Measurements from ENCODE around the gene SAMD13. TPM values are rescaled to one million over a fixed set of nuclear protein-coding genes. Genes with fewer than 3 reads are reported as not detected.

SAMD13 gene
- total and polyA plus RNA-seq, 10 donors: 0.39 to 2.8 (median 1.5) TPM

DNA sequence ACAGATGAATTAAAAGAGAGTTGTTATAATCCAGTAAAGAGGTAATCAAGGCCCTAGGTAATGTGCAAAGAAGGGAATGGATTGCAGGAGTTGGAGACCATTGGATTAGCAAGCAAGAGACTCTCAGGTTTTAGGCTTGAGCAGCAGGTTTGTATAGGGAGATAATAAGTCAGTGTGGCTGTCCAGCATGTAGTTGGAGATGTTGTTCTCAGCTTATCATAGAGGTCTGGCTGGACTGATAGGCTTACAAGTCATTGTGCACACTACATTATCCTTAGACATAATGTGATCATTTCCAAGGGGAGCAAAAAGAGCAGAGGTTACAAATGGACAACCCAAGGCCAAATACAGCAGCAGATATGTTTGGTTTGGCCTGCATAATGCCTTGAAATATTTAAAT is 45.9 kb upstream of the SAMD13 start:
- intact Hi-C loops (cut with DNase I; ENCODE audit: low total_unique reads): no loop called here
- no peaks in the 10 kb centered on the region for H3K4me1 ChIP-seq
- TF ChIP-seq POLR2A (IDR thresholded peaks at IDR 0.05) (no peak), POLR2AphosphoS5 (IDR thresholded peaks at IDR 0.05) (no peak)
- TF ChIP-seq, protein P1, sequence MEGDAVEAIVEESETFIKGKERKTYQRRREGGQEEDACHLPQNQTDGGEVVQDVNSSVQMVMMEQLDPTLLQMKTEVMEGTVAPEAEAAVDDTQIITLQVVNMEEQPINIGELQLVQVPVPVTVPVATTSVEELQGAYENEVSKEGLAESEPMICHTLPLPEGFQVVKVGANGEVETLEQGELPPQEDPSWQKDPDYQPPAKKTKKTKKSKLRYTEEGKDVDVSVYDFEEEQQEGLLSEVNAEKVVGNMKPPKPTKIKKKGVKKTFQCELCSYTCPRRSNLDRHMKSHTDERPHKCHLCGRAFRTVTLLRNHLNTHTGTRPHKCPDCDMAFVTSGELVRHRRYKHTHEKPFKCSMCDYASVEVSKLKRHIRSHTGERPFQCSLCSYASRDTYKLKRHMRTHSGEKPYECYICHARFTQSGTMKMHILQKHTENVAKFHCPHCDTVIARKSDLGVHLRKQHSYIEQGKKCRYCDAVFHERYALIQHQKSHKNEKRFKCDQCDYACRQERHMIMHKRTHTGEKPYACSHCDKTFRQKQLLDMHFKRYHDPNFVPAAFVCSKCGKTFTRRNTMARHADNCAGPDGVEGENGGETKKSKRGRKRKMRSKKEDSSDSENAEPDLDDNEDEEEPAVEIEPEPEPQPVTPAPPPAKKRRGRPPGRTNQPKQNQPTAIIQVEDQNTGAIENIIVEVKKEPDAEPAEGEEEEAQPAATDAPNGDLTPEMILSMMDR (IDR thresholded peaks at IDR 0.05 in 8 of 11, conservative IDR thresholded peaks at IDR 0.05 in 3 of 11): no peak
- H3K4me3 ChIP-seq: no peak overlapping the region
- no peaks in the 10 kb centered on the region for H3K36me3 ChIP-seq
- H3K27ac ChIP-seq: no peak overlapping the region
- peaks cover 0 to 12% (median 11%) of the 10 kb centered on the region in 8 donors for H3K9me3 ChIP-seq
- no peak for DNase-seq
- no peaks in the 10 kb centered on the region for H3K27me3 ChIP-seq (replicated peaks in 1 of 7)

DNA sequence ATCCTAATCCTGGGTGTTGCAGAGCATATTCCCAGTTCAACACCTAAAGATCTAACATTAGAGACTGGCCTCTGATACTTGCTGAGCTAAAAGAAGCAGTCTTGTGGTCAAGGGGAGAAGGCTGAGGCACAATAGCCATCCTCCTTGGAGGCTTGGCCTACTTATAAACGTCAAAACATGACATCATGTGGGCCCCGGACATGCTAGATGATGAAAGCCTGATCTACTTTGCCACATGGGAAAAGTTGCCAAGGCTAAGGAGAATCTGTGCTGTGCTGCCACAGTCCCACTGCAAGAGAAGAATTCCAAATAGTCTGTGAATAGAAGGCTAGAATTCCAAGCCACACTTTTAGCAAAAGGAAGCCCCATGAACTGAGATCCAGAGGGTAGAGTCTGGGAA is 43.9 kb upstream of the SAMD13 start:
- Histone ChIP-seq H3K27me3 (replicated peaks in 1 of 7) (no peaks in the 10 kb centered on the region), H3K4me1 (no peaks in the 10 kb centered on the region), H3K27ac (no peak overlapping the region), H3K4me3 (no peak overlapping the region), H3K9me3 (no peaks in the 10 kb centered on the region), H3K36me3 (no peaks in the 10 kb centered on the region)
- TF ChIP-seq POLR2AphosphoS5 (IDR thresholded peaks at IDR 0.05): no peak
- WGBS, 5 donors: 67 to 84% (median 75%) methylated on average over 2 of the region's 2 CpGs
- intact Hi-C loops (cut with DNase I; ENCODE audit: low total_unique reads): no loop called here
- no peak for DNase-seq

DNA sequence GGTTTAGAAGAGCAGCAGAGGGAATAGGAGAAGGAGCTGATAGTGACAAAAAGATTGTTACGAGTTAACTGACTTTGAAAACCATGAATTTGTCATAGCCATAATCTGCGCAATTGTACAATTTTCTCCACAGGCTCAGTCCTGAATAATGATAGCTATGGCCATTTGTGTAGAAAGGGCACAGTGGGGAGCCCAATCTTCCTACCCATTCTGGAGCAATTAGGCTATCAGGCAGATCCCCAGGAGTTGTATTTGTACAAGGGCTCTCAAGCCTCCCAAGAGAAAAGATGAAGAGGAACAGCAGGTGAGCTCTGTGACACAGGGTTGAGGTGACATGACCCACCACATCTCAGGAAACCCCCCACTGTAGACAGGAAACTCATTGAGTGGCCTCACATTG is 42.1 kb upstream of the SAMD13 start:
- intact Hi-C loops (cut with DNase I; ENCODE audit: low total_unique reads): no loop called here
- no peak for DNase-seq
- no peak overlapping the region for H3K4me3 ChIP-seq

DNA sequence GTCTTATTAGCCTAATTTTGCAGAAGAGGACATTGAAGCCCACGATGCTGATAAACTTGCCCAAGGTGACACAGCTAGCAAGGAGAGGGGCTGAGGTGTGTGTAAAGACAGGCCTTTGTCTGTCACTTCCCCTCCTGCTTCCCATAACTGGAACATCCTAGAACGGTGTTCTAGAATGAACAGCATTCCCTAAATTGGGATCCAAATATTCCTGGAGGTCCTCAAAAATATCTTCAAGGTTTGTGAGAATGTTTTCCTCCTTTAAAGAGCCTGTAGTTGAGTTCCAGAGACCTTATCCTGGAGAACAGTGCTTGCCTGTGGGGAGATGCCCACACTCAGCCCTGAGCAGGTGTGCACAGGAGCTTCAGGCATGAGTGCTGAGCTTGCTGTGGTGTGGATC is 41.5 kb upstream of the SAMD13 start:
- H3K27me3 ChIP-seq (replicated peaks in 1 of 7): no peaks in the 10 kb centered on the region
- H3K36me3 ChIP-seq: no peaks in the 10 kb centered on the region
- no peak overlapping the region for H3K4me3 ChIP-seq
- DNase-seq: no peak
- no peaks in the 10 kb centered on the region for H3K4me1 ChIP-seq
- no peaks in the 10 kb centered on the region for H3K9me3 ChIP-seq
- TF ChIP-seq, protein P1 (IDR thresholded peaks at IDR 0.05 in 8 of 11, conservative IDR thresholded peaks at IDR 0.05 in 3 of 11): no peak
- TF ChIP-seq POLR2A (IDR thresholded peaks at IDR 0.05): no peak
- no peak for TF ChIP-seq POLR2AphosphoS5 (IDR thresholded peaks at IDR 0.05)
- no peak overlapping the region for H3K27ac ChIP-seq
- intact Hi-C loops (cut with DNase I; ENCODE audit: low total_unique reads): no loop called here
- WGBS, 5 donors: 80 to 94% (median 88%) methylated on average over 2 of the region's 2 CpGs

More for the DNA sequence above, 42.1 kb upstream of the SAMD13 start:
- H3K27me3 ChIP-seq (replicated peaks in 1 of 7): no peaks in the 10 kb centered on the region
- TF ChIP-seq POLR2AphosphoS5 (IDR thresholded peaks at IDR 0.05): no peak
- TF ChIP-seq, protein P1 (IDR thresholded peaks at IDR 0.05 in 8 of 11, conservative IDR thresholded peaks at IDR 0.05 in 3 of 11): no peak
- TF ChIP-seq POLR2A (IDR thresholded peaks at IDR 0.05): no peak
- 87 to 97% (median 95%) methylated on average over 2 of the region's 2 CpGs for WGBS, 5 donors
- no peak overlapping the region for H3K27ac ChIP-seq
- H3K4me1 ChIP-seq: no peaks in the 10 kb centered on the region
- no peaks in the 10 kb centered on the region for H3K36me3 ChIP-seq
- no peaks in the 10 kb centered on the region for H3K9me3 ChIP-seq

Measured in spleen (tissue), 11 donors.